IPS-NIHi7 (cell line): ENCODE results near the gene STOX2.

Experiments used
- DNase-seq: peaks from one replicate; pipeline ENCODE4 v3.0.0; 2012; ENCODE audit warnings: mixed read lengths; ENCODE audit errors: extremely low spot score

The STOX2 gene

GRCh38 chr4:183905081-183905592 is at the start of gene STOX2:
TSS of gene STOX2 (plus strand) at chr4:183905307. CDS start at chr4:183906791, 1,484 bp downstream.
- DNase-seq = peak; percentile 78

GRCh38 chr4:183855323-183856190 is 49.5 kb upstream of the STOX2 start:
- no peak for DNase-seq

GRCh38 chr4:183857040-183857439 is 48.1 kb upstream of the STOX2 start:
- no peak for DNase-seq

GRCh38 chr4:183858011-183858615 is 47.0 kb upstream of the STOX2 start:
- peak; percentile 50 for DNase-seq

GRCh38 chr4:183860119-183860518 is 45.0 kb upstream of the STOX2 start:
- DNase-seq = no peak

GRCh38 chr4:183860731-183861130 is 44.4 kb upstream of the STOX2 start:
- no peak for DNase-seq

- DNase-seq = no peak
These were observed 43.7 kb upstream of the STOX2 start for GRCh38 chr4:183861426-183861825.

- no peak for DNase-seq
These were observed 41.8 kb upstream of the STOX2 start for GRCh38 chr4:183863155-183863825.

GRCh38 chr4:183867247-183867646 is 37.9 kb upstream of the STOX2 start:
- DNase-seq = no peak

GRCh38 chr4:183870997-183871396 is 34.1 kb upstream of the STOX2 start:
- no peak for DNase-seq

GRCh38 chr4:183871581-183871980 is 33.5 kb upstream of the STOX2 start:
- DNase-seq = no peak

GRCh38 chr4:183872531-183872930 is 32.6 kb upstream of the STOX2 start:
- no peak for DNase-seq

- DNase-seq = no peak
These were observed 31.5 kb upstream of the STOX2 start for GRCh38 chr4:183873409-183874185.

- DNase-seq = no peak
These were observed 29.8 kb upstream of the STOX2 start for GRCh38 chr4:183875251-183875825.

- DNase-seq = no peak
These were observed 28.7 kb upstream of the STOX2 start for GRCh38 chr4:183876268-183876934.

- DNase-seq = no peak
These were observed 26.7 kb upstream of the STOX2 start for GRCh38 chr4:183878251-183878970.

- no peak for DNase-seq
These were observed 19.8 kb upstream of the STOX2 start for GRCh38 chr4:183885205-183885720.

- DNase-seq = no peak
These were observed 17.8 kb upstream of the STOX2 start for GRCh38 chr4:183887351-183887750.

GRCh38 chr4:183888564-183888963 is 16.5 kb upstream of the STOX2 start:
- no peak for DNase-seq

GRCh38 chr4:183889190-183889589 is 15.9 kb upstream of the STOX2 start:
- no peak for DNase-seq
